Dendritic cell treated with granulocyte-macrophage colony-stimulating factor and Interleukin-4, amounts not matched to agents 40 ng/mL and 50 ng/mL, for 4 days (primary cell): Measurements from ENCODE around the gene NUDT15.
A peak's percentile ranks its signal among the peaks of the same experiment; 100 is the strongest.
"Not testable (repeated sequence)": the region's sequence is repeated elsewhere in the genome, so short reads cannot be mapped to it uniquely, and the experiment has no call there.

Experiments used
- H3K27ac Mint-ChIP-seq: one replicate; pipeline ENCODE4 v1.8.0; 2022; ENCODE audit warnings: mild to moderate bottlenecking, mixed read lengths
- H3K27me3 Mint-ChIP-seq: one replicate; pipeline ENCODE4 v1.8.0; 2022; ENCODE audit warnings: mild to moderate bottlenecking, mixed read lengths
- H3K36me3 Mint-ChIP-seq: one replicate; pipeline ENCODE4 v1.8.0; 2022; ENCODE audit warnings: low read depth, mixed read lengths
- H3K4me1 Mint-ChIP-seq: one replicate; pipeline ENCODE4 v1.8.0; 2022; ENCODE audit warnings: low read depth, mixed read lengths
- H3K4me3 Mint-ChIP-seq: one replicate; pipeline ENCODE4 v1.8.0; 2022; ENCODE audit warnings: mild to moderate bottlenecking, moderate library complexity, mixed read lengths
- H3K9me3 Mint-ChIP-seq: one replicate; pipeline ENCODE4 v1.8.0; 2022; ENCODE audit warnings: mixed read lengths
- intact Hi-C: fragments of 100-400 bp; cut with micrococcal nuclease; formaldehyde crosslinking; loops from one replicate; pipeline ENCODE4 v1.15.0; 2022

The NUDT15 gene

GRCh38 chr13:48012668-48013067, 24.9 kb upstream of the NUDT15 start:
- Mint-ChIP-seq H3K27ac (no peak overlapping the region), H3K4me1 (peaks cover 11% of the 10 kb centered on the region), H3K9me3 (peaks cover 10% of the 10 kb centered on the region), H3K36me3 (peaks cover 12% of the 10 kb centered on the region), H3K4me3 (no peak overlapping the region), H3K27me3 (no peaks in the 10 kb centered on the region)
- intact Hi-C loops: no loop called here

GRCh38 chr13:48014359-48014758, 23.2 kb upstream of the NUDT15 start:
- H3K27ac Mint-ChIP-seq: no peak overlapping the region
- peaks cover 12% of the 10 kb centered on the region for H3K36me3 Mint-ChIP-seq
- H3K4me1 Mint-ChIP-seq: peaks cover 4% of the 10 kb centered on the region
- intact Hi-C loops: no loop called here
- H3K9me3 Mint-ChIP-seq: peaks cover 10% of the 10 kb centered on the region
- no peaks in the 10 kb centered on the region for H3K27me3 Mint-ChIP-seq
- H3K4me3 Mint-ChIP-seq: no peak overlapping the region

DNA sequence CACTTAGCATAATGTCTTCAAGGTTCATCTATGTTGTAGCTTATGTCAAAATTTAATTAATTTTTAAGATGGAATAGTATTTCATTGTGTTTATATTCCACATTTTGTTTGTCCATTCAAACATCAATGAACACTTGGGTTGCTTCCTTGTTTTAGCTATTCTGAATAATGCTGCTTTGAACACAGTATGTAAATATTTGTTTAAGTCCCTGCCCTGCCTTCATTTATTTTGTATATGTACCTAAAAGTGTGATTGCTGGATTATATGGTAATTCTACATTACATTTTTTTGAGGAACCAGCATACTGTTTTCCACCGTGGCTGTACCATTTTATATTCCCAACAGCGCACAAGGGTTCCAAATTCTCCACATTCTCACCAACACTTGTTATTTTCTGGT, 18.9 kb upstream of the NUDT15 start:
- H3K9me3 Mint-ChIP-seq: no peaks in the 10 kb centered on the region
- H3K4me3 Mint-ChIP-seq: no peak overlapping the region
- H3K4me1 Mint-ChIP-seq: no peaks in the 10 kb centered on the region
- no peak overlapping the region for H3K27ac Mint-ChIP-seq
- no peaks in the 10 kb centered on the region for H3K27me3 Mint-ChIP-seq
- peaks cover 12% of the 10 kb centered on the region for H3K36me3 Mint-ChIP-seq
- intact Hi-C loops: no loop called here

DNA sequence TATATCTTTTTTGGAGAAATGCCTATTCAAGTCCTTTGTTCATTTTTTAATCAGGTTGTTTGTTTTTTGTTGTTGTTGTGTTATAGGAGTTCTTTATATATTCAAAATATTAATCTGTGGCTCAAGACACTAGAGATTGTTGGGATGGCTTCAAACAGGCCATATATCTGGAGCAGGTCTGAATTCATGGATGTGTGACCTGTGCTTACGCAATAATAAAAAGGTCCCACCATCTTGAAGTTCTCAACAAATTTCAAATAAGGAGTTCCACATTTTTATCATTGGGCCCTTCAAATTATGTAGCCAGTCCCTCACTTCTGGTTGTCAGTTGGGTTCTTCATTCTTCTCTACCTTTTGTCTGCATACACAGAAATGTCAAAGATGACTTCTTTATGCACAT, 17.7 kb upstream of the NUDT15 start:
- no peak overlapping the region for H3K27ac Mint-ChIP-seq
- no peaks in the 10 kb centered on the region for H3K9me3 Mint-ChIP-seq
- H3K4me1 Mint-ChIP-seq: no peaks in the 10 kb centered on the region
- no peaks in the 10 kb centered on the region for H3K27me3 Mint-ChIP-seq
- H3K4me3 Mint-ChIP-seq: no peak overlapping the region
- intact Hi-C loops: no loop called here
- peaks cover 6% of the 10 kb centered on the region for H3K36me3 Mint-ChIP-seq

DNA sequence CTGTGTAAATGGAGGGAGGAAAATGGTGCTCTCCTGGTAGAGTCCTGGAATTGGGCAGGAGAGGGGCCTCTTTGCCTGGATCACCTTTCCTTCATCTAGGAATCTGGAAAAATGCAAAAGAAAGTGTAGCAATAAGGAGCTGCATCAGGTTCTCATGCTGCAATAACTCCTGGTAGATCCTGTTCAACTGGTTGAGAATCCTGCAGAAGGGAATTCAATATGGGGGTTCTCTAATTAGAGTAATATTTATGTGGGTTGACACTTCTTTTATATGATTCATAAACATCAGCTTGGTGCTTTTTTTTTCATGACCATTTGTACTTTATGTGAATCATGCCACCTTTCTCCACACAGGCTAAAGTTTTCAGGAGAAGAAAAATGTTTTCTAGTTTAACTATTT, 9.5 kb upstream of the NUDT15 start:
- Mint-ChIP-seq H3K27me3 (no peaks in the 10 kb centered on the region), H3K27ac (no peak overlapping the region)

GRCh38 chr13:48029859-48030258, 7.7 kb upstream of the NUDT15 start:
- peaks cover 42% of the 10 kb centered on the region for H3K9me3 Mint-ChIP-seq
- H3K4me3 Mint-ChIP-seq: no peak overlapping the region
- intact Hi-C loops: no loop called here
- H3K27me3 Mint-ChIP-seq: no peaks in the 10 kb centered on the region
- no peak overlapping the region for H3K27ac Mint-ChIP-seq
- peaks cover 39% of the 10 kb centered on the region for H3K36me3 Mint-ChIP-seq
- H3K4me1 Mint-ChIP-seq: no peaks in the 10 kb centered on the region

More for the DNA sequence above, 9.5 kb upstream of the NUDT15 start:
- intact Hi-C loops: no loop called here
- Mint-ChIP-seq H3K4me1 (no peaks in the 10 kb centered on the region), H3K9me3 (peaks cover 26% of the 10 kb centered on the region), H3K4me3 (no peak overlapping the region), H3K36me3 (peaks cover 25% of the 10 kb centered on the region)

DNA sequence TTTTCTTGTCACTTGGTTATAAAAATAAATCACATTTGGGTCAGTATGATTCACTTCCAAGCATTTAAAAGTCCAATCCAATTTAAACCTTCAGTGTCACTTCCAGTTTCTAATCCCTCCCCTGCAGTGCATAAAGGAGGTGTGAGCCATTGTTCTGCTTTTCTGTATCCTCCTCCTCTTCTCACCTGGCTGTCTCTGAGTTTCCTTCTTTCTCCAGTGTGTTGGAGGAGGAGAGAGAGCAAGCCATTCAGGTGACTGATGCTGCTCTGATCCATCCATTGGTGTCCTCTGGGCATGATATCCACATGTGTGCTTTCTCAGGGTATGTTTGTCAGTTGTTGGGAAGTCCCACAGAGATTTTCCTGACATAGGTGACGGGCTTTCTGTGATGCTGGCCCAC, 1.2 kb downstream of the NUDT15 start:
- H3K9me3 Mint-ChIP-seq: peaks cover 13% of the 10 kb centered on the region
- H3K27ac Mint-ChIP-seq: peak overlapping the region; percentile 99
- intact Hi-C loops: loop anchor here (2.0 to 5.0 kb wide), 2 partner anchors 36 to 56 kb away; partner anchors contain the start of genes MED4 and SUCLA2
- peak overlapping the region; percentile 90 for H3K4me3 Mint-ChIP-seq
- H3K4me1 Mint-ChIP-seq: peaks cover 24% of the 10 kb centered on the region
- H3K27me3 Mint-ChIP-seq: no peaks in the 10 kb centered on the region
- H3K36me3 Mint-ChIP-seq: peaks cover 38% of the 10 kb centered on the region

DNA sequence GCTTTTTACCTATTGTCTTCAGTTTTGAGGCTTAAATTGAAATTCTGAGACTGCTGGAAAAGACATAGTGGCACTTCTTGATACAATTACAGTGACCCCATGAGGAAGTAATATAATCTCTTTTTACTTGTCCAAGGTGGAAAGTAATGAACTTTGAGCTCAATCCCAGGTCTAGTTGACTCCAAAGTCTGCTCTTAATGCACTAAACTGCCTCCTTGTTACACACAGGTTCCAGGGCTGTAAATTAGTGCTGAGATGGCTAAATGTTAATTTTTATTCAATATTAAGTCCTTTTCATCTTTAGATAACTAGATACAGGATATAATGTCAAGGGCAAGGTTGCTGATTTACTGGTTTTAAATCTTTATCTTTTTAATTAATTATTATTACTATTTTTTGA, 2.5 kb downstream of the NUDT15 start:
- H3K4me1 Mint-ChIP-seq: peaks cover 24% of the 10 kb centered on the region

DNA sequence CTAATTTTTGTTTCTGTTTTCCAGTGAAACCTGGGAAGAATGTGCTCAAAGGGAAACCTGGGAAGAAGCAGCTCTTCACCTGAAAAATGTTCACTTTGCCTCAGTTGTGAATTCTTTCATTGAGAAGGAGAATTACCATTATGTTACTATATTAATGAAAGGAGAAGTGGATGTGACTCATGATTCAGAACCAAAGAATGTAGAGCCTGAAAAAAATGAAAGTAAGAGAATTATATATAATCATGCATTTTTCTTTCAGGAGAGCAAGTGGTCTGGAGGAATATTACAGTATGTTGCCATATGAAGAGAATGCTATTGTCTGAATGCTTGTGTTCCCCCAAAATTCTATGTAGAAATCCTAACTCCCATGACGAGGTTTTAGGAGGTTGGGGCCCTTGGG, 3.4 kb downstream of the NUDT15 start:
- Mint-ChIP-seq H3K4me1 (peaks cover 24% of the 10 kb centered on the region), H3K36me3 (peaks cover 27% of the 10 kb centered on the region), H3K4me3 (no peak overlapping the region), H3K9me3 (no peaks in the 10 kb centered on the region), H3K27me3 (no peaks in the 10 kb centered on the region), H3K27ac (no peak overlapping the region)
- intact Hi-C loops: no loop called here

More for the DNA sequence above, 2.5 kb downstream of the NUDT15 start:
- Mint-ChIP-seq H3K36me3 (peaks cover 26% of the 10 kb centered on the region), H3K27ac (no peak overlapping the region), H3K4me3 (no peak overlapping the region), H3K9me3 (peaks cover under 1% of the 10 kb centered on the region), H3K27me3 (no peaks in the 10 kb centered on the region)
- intact Hi-C loops: no loop called here

- H3K4me3 Mint-ChIP-seq: no peak overlapping the region
- peaks cover 15% of the 10 kb centered on the region for H3K4me1 Mint-ChIP-seq
- H3K36me3 Mint-ChIP-seq: peaks cover 34% of the 10 kb centered on the region
- H3K27ac Mint-ChIP-seq: no peak overlapping the region
- H3K27me3 Mint-ChIP-seq: no peaks in the 10 kb centered on the region
- no peaks in the 10 kb centered on the region for H3K9me3 Mint-ChIP-seq
- intact Hi-C loops: no loop called here
Observed at GRCh38 chr13:48042894-48043293, 5.4 kb downstream of the NUDT15 start.

GRCh38 chr13:48043789-48044503, 6.4 kb downstream of the NUDT15 start:
- Mint-ChIP-seq H3K36me3 (peaks cover 43% of the 10 kb centered on the region), H3K4me3 (no peak overlapping the region), H3K4me1 (peaks cover 8% of the 10 kb centered on the region), H3K27ac (no peak overlapping the region), H3K27me3 (no peaks in the 10 kb centered on the region), H3K9me3 (no peaks in the 10 kb centered on the region)
- intact Hi-C loops: no loop called here

- Mint-ChIP-seq H3K9me3 (no peaks in the 10 kb centered on the region), H3K4me3 (no peak overlapping the region), H3K27ac (no peak overlapping the region), H3K36me3 (peaks cover 74% of the 10 kb centered on the region), H3K4me1 (no peaks in the 10 kb centered on the region), H3K27me3 (no peaks in the 10 kb centered on the region)
- intact Hi-C loops: no loop called here
Observed at GRCh38 chr13:48050550-48050949, 13.0 kb downstream of the NUDT15 start.

DNA sequence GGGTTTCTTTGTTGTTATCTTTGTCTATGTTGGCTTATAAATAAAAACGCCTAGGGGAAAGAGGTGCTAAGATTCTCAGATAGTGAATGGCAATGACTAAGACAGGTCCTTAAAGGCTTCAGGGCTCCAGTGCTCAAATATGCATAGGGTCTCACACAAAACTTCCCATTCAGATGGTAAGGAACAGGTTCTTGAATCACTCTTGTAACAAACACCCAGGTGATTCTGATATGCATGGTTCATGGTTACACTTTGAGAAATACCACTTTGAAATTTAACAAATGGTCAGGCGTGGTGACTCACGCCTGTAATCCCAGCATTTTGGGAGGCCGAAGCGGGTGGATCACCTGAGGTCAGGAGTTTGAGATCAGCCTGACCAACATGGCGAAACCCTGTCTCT, 17.1 kb downstream of the NUDT15 start:
- H3K4me3 Mint-ChIP-seq: no peak overlapping the region
- H3K36me3 Mint-ChIP-seq: peaks cover 78% of the 10 kb centered on the region
- no peaks in the 10 kb centered on the region for H3K27me3 Mint-ChIP-seq
- H3K4me1 Mint-ChIP-seq: no peaks in the 10 kb centered on the region
- no peak overlapping the region for H3K27ac Mint-ChIP-seq
- no peaks in the 10 kb centered on the region for H3K9me3 Mint-ChIP-seq
- intact Hi-C loops: no loop called here

DNA sequence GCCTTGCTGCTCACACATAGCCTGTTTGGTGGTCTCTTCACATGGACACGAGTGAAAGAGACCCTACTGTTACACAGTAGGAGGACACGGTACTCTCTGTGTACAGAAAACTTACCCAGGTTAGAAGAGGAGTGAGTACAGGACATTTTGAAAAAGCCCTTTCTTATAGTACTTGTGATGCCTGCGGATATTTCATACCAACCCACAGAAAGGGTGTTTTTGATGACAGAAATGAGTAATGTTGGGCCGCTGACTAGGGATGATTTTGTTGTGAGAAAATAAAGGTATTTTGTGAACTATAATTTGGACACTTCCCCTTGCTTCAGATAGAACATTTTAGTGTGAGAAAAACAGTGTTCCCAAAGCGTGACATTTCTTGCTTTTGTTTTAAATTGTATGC, 18.2 kb downstream of the NUDT15 start:
- H3K27ac Mint-ChIP-seq: no peak overlapping the region
- H3K4me1 Mint-ChIP-seq: no peaks in the 10 kb centered on the region
- H3K9me3 Mint-ChIP-seq: no peaks in the 10 kb centered on the region
- no peak overlapping the region for H3K4me3 Mint-ChIP-seq
- peaks cover 78% of the 10 kb centered on the region for H3K36me3 Mint-ChIP-seq
- H3K27me3 Mint-ChIP-seq: no peaks in the 10 kb centered on the region
- intact Hi-C loops: no loop called here

GRCh38 chr13:48058536-48058935, 21.0 kb downstream of the NUDT15 start:
- H3K9me3 Mint-ChIP-seq, H3K27me3 Mint-ChIP-seq, intact Hi-C loops, H3K4me3 Mint-ChIP-seq, H3K27ac Mint-ChIP-seq, H3K4me1 Mint-ChIP-seq: not testable (repeated sequence)
- H3K36me3 Mint-ChIP-seq: peaks cover 67% of the 10 kb centered on the region
